Ureter (tissue), 1 donor: ENCODE data around the gene GPR78. TPM values are rescaled to one million over a fixed set of nuclear protein-coding genes. Genes with fewer than 3 reads are reported as not detected.
A peak's percentile ranks its signal among the peaks of the same experiment; 100 is the strongest.

Experiments
- DNase-seq: peaks from one replicate; pipeline ENCODE4 v3.0.0-alpha.2; 2020; ENCODE audit warnings: low spot score
- total RNA-seq: library from RNA; stranded (reverse); gene quantifications from one replicate; pipeline ENCODE4 v1.2.4, GENCODE V29; 2023
- donor health status: DM: yes; HTN: yes; CAD: no.

The GPR78 gene
- total RNA-seq, 1 donor from 2014 or later = 1.4 TPM

- no peak for DNase-seq
Measured at GRCh38 chr4:8586246-8586645, 6.1 kb downstream of the GPR78 start.

DNA sequence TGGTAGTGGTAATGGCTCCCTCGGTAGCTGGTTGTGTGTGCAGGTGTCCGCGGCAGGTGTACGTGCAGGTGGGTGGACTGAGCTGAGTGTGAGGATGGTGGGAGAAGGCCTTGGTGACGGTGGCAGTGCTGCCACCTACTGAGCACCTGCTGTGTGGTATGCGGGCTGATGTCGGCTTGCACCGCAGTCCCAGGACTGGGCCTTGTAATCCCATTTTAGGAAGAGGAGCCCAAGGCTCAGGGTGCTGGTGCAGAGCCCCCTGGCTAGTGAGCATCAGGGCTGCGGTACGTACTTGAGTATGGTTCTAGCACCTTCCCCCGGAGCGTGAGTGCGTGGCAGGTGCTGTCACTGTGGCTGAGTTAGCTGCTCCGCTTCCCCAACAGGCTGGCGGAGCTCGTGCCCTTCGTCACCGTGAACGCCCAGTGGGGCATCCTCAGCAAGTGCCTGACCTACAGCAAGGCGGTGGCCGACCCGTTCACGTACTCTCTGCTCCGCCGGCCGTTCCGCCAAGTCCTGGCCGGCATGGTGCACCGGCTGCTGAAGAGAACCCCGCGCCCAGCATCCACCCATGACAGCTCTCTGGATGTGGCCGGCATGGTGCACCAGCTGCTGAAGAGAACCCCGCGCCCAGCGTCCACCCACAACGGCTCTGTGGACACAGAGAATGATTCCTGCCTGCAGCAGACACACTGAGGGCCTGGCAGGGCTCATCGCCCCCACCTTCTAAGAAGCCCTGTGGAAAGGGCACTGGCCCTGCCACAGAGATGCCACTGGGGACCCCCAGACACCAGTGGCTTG is 6.7 kb downstream of the GPR78 start:
- no peak for DNase-seq

DNA sequence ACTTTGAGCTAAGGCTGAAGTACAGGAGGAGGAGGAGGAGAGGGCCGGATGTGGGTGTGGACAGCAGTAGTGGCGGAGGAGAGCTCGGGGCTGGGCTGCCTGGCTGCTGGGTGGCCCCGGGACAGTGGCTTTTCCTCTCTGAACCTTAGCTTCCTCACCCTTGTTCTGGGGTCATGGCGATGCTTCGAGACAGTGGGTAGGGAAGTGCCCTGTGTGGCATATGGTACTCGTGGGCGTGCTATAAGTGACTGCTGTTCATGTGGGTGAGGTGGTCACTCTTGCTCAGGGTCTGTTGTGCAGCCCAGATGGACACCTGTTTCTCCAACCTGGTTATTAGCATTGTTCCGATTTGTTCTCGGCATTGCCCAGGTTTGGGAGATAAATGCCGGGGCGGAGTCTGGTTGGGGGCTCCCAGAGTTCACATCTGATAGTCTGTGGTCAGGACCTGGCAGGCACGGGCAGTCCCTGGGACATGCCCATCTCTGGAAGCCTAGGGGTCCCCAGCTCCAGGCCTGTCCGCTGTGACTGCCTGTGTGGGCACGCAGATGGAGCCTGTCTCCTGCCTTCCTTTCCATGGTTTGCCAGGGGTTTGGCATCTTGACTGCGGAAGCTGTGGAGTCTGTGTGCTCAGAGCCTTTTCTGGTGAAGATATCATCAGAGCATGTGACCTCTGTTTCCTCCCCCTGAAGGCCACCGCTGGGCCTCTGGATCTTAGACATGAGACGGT is 7.4 kb downstream of the GPR78 start:
- no peak for DNase-seq

DNA sequence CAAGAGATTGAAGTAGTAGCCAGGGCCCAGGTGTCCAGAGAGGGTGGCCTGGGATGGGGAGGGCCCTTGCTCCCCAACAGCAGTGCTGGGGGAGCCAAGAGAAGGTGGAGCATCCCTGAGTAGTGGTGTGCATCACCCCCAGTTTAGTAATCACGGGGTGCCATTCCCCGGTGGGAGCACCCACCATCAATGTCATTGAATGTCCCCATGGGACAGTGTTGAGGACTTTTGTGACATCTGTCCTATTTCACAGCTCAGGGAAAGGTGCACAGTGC is 7.9 kb downstream of the GPR78 start:
- DNase-seq = no peak

DNA sequence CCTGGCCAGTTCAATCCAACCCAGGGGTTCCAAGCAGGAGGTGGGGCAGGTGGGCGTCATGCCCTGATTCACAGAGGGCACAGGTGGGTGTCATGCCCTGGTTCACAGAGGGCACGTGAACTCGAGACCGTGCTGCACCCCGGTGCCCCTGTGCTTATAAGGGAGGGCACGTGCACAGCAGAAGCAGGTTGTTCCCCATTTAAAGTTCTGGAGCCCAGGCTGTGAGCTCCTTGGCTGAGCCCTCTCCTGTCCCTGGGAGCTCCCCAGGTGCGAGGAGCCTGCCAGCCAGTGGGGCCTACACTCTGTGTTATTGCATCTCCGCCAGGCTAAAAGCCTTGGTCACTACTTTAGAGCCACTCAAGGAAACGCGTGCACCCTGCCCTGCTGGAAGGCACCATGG is 9.1 kb downstream of the GPR78 start:
- no peak for DNase-seq

- DNase-seq = no peak
Measured at GRCh38 chr4:8589823-8590545, 9.8 kb downstream of the GPR78 start.

DNA sequence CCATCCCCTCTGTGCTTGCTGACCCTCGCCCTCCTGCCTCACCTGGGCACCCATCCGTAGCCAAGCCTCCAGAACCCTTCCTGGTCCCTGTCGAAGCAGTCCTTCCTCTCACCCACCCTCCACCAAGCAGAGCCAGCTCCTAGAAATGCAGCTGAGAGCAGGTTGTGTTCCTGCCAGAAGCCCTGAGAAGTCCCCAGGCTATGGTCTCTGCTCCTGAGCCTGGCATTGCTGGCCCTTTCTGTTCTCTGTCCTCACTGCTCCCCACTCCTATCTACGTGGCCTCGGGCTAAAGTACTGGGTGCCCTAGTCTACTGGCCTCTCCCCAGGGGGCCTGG is 10.3 kb downstream of the GPR78 start:
- DNase-seq = no peak

DNA sequence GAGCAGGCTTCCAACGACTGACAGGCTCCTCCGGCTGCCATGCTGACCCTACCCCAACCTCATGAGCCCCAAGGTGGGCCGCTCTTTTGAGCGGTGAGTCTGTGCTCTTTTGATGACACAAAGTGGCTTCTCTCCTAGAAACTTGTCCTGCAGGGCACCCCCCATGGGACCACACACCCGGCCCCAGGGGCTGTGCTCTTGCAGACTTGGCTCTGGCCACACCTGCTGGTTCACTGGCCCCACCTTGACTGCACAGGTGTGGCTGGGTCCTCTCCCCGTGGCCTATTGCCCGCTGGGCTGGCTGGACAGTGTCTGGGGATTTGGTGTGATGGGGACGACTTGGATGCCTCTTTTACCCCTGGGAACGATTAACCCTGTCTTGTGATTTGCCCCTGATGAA is 10.9 kb downstream of the GPR78 start:
- DNase-seq = no peak

DNA sequence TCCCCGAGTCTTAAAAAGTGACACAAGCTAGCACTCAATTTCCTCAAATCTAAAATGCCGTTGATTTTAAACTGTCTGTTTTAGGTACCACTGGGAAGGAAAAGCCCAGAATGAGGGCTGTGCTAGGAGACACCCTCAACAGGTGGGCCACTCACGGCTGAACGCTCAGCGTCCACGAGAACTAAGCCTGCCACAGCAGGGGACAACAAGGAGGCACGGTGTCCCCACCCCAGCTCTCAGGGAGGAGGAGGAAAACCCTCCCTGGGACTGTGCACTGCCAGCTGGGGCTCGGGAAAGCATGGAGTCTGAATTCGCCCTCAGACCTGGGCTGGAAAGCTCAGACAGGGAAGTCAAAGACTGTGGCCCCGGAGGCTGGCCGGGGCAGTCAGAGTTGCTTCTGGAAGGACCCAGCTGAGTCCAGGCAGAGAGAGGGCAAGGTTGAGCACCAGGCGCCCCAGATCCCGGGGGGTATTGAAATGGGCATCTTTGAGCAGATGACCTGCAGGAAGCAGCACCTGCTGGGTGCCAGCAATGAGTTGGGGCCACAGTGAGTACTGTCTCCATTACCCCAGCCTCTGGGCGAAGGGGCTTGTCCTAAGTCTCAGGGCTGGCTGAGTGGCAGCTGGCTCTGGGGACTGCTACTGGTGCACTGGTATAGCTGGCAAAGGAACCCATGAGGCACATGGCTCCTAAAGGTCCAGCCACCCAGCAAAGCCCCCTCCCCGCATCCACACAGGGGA is 11.6 kb downstream of the GPR78 start:
- no peak for DNase-seq

DNA sequence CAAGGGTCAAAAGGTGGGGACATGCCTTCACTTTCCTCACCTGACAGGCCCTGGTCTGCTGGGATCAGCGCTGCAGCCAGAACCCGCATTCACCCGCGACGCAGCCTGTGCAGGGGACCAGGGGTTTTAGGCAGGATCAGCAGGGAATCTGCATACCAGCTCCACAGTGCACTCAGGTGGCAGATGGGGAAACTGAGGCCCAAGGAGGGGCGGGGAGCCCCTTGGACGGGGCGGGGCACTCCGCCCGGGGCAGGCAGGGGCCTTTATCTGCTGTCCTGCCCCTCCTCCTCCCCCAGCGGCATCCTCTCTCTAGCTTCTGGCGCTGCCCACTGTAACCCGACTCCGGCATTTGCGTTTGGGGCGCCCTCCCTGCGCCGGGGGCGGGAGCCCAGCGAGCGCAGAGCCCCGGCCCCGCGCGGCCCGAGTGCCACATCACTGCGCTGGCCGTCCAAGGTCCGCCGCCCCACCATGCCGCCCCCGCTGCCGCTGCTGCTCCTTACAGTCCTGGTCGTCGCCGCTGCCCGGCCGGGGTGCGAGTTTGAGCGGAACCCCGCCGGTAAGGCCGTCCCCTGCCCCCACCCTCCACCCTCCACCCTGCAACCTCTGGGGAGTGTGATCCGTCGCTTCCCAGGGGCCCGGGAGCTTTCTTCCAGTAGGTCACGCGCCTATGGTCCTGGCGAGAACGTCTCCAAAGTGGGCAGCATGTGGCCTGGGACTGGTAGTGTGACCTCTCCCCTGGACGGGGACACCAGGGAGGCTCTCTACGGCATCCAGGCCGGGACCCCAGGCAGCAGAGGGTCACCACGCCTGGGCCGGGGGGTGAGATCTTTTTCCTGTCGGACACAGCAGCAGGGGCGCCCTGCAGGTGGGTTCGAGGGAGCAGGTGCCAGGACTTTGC is 12.4 kb downstream of the GPR78 start, which contains the start of gene CPZ:
Gene CPZ (plus strand): TSS at position 400 of the 898 bp plus-strand sequence. CDS start 69 bp downstream, at position 469.
- no peak for DNase-seq

GRCh38 chr4:8593264-8594096 is 13.3 kb downstream of the GPR78 start:
- DNase-seq = no peak

DNA sequence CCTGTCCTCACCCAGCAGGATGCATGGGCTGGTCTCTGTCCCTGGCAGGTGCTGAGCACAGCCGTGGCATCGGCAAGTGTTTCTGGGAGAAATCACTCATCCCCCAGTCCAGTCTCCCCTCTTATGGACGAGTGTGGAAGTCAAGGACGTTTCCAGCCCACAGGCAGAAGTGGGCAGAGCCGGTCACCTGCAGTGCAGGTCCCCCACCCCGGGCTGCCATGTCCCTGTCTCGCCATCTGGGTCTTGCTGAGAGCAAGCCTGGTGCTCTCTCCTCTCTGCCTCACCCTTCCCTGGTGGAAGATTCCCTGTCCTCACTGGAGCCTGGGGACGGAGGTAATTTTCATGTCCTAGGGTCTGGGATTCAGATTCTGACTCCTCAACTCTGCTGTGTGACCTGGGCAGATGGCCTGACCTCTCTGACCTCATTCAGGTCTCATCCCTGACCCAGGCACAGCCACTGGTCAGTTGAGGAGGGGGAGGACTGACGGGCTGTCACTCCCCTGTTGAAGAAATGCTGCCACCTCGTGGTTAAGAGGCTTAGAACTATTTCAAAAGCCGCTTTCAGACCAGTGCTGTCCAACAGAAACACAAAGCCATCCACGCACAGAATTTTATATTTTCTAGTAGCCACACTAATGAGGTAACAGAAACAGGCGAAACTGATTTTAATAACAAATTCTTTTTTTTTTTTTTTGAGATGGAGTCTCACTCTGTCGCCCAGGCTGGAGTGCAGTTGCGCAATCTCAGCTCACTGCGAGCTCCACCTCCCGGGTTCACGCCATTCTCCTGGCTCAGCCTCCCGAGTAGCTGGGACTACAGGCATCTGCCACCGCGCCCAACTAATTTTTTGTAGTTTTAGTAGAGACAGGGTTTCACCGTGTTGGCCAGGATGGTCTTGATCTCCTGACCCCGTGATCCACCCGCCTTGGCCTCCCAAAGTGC is 14.2 kb downstream of the GPR78 start:
- DNase-seq = peak; percentile 62

DNA sequence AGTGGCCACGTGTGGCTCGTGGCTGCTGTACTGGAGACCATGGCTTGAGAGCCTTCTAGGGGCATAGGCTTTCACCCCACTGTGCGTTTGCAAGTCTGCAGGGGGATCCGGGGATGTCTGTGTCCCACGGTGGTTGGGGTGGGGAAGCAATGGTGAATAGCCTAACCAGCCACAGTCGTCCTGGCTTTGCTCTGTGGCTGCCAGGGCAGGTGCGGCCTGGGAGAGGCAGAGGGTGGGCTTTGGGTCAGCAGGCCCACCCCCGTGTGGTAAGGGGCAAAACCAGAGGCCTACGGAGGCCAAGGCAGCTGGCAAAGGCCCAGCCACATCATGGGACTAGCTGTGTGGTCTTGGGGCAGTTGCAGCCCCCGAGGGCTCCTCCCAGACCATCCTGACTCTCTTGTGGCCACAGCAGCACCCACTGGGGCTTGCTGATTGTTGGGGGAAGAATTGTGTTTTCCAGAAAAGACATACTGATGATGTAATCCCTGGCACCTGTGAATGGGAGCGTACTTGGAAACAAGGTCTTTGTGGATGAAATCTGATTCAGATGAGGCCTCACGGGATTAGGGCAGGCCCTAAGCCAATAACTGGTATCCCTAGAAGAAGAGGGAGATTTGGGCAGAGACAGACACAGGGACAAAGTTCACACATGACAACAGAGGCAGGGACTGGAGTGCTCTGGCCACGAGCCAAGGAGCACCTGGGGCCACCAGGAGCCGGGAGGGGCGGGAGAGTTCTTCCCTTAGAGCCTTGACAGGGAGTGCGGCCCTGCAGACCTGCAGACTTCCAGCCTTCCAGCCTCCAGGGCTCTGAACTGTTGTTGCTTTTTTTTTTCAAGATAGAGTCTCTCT is 15.3 kb downstream of the GPR78 start:
- DNase-seq = no peak

- no peak for DNase-seq
Measured at GRCh38 chr4:8596891-8597290, 16.7 kb downstream of the GPR78 start.

DNA sequence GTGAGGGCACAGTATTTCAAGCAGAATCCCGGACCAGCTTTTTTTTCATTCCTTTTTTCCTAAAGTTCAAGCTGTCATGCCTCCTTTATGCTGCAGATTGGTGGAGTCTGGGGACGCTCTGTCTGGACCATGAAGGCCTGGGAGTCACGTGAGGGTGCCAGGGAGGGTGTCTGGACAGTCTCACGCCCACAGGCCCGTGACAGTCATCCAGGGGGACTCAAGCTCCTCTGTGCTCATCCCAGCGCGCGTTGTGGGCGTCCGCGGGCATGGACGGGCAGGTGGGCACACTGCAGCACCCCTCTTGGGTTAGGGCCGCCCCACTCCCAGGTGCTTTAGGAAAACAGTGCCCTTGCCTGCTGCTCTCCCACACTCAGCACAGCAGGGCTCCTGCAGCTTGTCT is 17.1 kb downstream of the GPR78 start:
- no peak for DNase-seq

DNA sequence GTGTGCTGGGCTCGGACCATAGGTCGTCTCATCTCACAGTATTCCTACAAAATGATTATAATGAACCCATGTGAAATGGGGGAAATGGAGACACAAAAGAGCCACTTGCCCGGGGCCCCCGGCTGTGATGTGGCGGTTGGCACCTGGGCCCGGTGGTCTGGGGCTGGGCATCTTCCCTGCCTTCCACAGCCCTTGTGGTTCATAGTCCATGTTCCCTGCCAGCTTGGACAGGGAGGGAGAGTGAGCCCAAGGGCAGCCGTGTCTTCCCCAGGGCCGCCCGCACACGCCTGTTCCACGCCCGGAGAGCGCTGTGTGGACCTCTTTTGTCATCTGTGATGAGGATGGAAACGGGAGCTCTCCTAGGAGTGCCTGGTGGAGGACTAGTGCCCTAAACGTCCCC is 17.6 kb downstream of the GPR78 start:
- DNase-seq = no peak

DNA sequence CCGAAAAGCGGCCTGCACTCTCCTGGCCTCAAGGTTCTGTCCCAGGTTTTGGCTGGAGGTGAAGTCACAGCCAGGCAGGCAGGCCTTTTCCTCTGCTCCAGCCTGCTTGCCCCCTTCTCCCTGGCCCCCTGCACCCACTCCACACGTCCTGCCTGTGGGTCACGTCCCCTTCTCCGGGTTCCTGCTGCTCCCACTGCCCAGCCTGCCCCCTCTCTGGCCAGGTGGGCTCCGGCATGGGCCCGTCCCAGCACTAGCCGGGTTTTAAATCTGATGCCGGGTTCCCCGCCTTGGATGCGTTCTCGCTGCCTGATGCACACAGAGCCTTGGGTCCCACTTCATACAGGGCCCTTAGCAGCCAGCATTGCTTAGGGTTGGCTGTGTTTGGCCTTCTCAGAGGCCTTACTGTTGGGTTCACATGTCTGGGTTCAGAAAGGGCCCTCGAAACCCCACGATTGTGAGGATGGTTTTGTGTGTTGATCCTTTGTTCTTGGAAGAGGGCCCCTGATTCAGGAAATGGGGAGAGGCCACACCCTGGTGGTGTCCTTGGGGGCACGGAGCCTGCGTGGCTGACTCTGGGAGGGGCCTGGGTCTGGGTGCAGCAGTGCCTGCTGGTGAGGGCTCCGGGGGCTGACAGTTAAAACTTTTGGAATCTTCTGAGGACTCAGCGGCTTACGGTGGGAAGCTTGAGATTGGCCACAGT is 18.3 kb downstream of the GPR78 start:
- no peak for DNase-seq

GRCh38 chr4:8599091-8599460 is 18.9 kb downstream of the GPR78 start:
- DNase-seq = no peak
